Hepatocyte (in vitro differentiated cells): ENCODE measurements around the gene GARIN5B. TPM values are rescaled to one million over a fixed set of nuclear protein-coding genes. Genes with fewer than 3 reads are reported as not detected.

Experiments used
- DNase-seq: peaks from one replicate; pipeline ENCODE4 v3.0.0-alpha.2; 2016; ENCODE audit warnings: low spot score
- H2AFZ ChIP-seq: fragments of 200-600 bp; sonication (generic); 2 replicates; pipeline ENCODE4 v1.6.0; 2016; ENCODE audit warnings: antibody characterized with exemption, mild to moderate bottlenecking
- H3K27ac ChIP-seq: fragments of 200-600 bp; sonication (generic); 2 replicates; pipeline ENCODE4 v1.5.1; 2016; ENCODE audit warnings: mild to moderate bottlenecking
- H3K27me3 ChIP-seq: fragments of 200-600 bp; sonication (generic); 2 replicates; pipeline ENCODE4 v1.6.1; 2016
- H3K36me3 ChIP-seq: fragments of 200-600 bp; sonication (generic); replicated peaks from 2 replicates; pipeline ENCODE4 v1.5.1; 2016; ENCODE audit warnings: low read depth; ENCODE audit not compliant: insufficient read depth
- H3K4me1 ChIP-seq: fragments of 200-600 bp; sonication (generic); 2 replicates; pipeline ENCODE4 v1.5.1; 2016; ENCODE audit warnings: mild to moderate bottlenecking, moderate library complexity; ENCODE audit not compliant: insufficient read depth
- H3K4me2 ChIP-seq: fragments of 200-600 bp; sonication (generic); 2 replicates; pipeline ENCODE4 v1.6.0; 2016
- H3K4me3 ChIP-seq: fragments of 200-600 bp; sonication (generic); 2 replicates; pipeline ENCODE4 v1.5.1; 2016; ENCODE audit warnings: mild to moderate bottlenecking
- H3K79me2 ChIP-seq: fragments of 200-600 bp; sonication (generic); 2 replicates; pipeline ENCODE4 v1.6.0; 2017; ENCODE audit warnings: mild to moderate bottlenecking
- H3K9me2 ChIP-seq: fragments of 200-600 bp; sonication (generic); replicated peaks from 2 replicates; pipeline ENCODE4 v1.6.0; 2017; ENCODE audit warnings: mild to moderate bottlenecking; ENCODE audit not compliant: insufficient read depth
- H3K9me3 ChIP-seq: fragments of 200-600 bp; sonication (generic); 2 replicates; pipeline ENCODE4 v1.5.1; 2016; ENCODE audit warnings: low read depth, mild to moderate bottlenecking
- H4K20me1 ChIP-seq: fragments of 200-600 bp; sonication (generic); 2 replicates; pipeline ENCODE4 v1.6.0; 2016; ENCODE audit warnings: mild to moderate bottlenecking; ENCODE audit not compliant: insufficient read depth, poor library complexity, severe bottlenecking
- EZH2 ChIP-seq: fragments of 200-600 bp; sonication (generic); IDR thresholded peaks from 2 replicates; pipeline ENCODE4 v1.6.1; 2016; ENCODE audit warnings: antibody characterized with exemption, mild to moderate bottlenecking, borderline replicate concordance
- EZH2phosphoT487 ChIP-seq: fragments of 200-600 bp; sonication (generic); IDR thresholded peaks from one replicate; pipeline ENCODE4 v1.6.1; 2018; ENCODE audit warnings: antibody characterized with exemption, mild to moderate bottlenecking, low read depth, moderate library complexity; ENCODE audit not compliant: unreplicated experiment, severe bottlenecking
- WGBS: methylation state at CpG from one replicate; pipeline ENCODE4 v1.1.6; 2016; ENCODE audit warnings: low lambda C conversion rate; ENCODE audit errors: missing lambda C conversion rate; 5-methylcytosine and 5-hydroxymethylcytosine counted together
- polyA plus RNA-seq: library from polyadenylated mRNA; unstranded; fragments of >200 nt; fragmentation: Nextera tagmentation; extraction: Ambion mirVana; gene quantifications from 2 replicates; pipeline ENCODE4 v1.2.1, GENCODE V29; 2016
- total RNA-seq: library from RNA; depleted of rRNA; stranded (reverse); fragments of >200 nt; gene quantifications from 2 replicates; pipeline ENCODE4 v1.2.3, GENCODE V29; 2014
- TF ChIP-seq, protein P1 (sequence below): fragments of 200-600 bp; sonication (generic); IDR thresholded peaks from 2 replicates; pipeline ENCODE4 v1.5.1; 2016; ENCODE audit warnings: antibody characterized with exemption, mild to moderate bottlenecking; ENCODE audit not compliant: poor library complexity

GARIN5B gene
- total and polyA plus RNA-seq, 2 experiments from 2014 or later = 0.18 TPM; not detected in 1

DNA sequence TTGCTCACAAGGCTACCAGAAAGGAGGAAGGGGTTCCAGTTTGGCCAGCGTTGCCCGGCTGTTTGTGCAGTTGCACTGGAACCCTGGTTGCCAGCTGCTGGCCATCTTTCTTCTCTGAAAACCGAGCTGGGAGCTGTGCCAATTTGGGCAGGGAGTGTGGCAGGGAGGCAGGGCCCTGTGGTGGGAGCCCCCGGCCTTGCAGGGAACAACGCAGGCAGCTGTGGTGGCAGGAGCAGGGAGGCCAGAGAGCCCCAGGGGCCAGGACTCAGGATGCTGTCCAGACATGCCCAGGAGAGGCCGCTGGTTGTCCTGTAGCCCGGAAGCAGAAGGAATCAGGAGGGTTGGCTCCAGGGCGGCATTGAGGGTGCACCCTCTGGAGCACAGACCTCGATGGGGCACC lies 18.6 kb downstream of the GARIN5B start:
- Histone ChIP-seq H3K27me3 (no peaks in the 10 kb centered on the region), H2AFZ (no peak overlapping the region), H3K4me3 (no peak overlapping the region), H3K9me2 (no peaks in the 10 kb centered on the region), H4K20me1 (peaks cover 5% of the 10 kb centered on the region), H3K27ac (no peak overlapping the region), H3K4me1 (no peaks in the 10 kb centered on the region), H3K9me3 (no peaks in the 10 kb centered on the region), H3K79me2 (peaks cover 16% of the 10 kb centered on the region), H3K4me2 (no peak overlapping the region), H3K36me3 (no peaks in the 10 kb centered on the region)
- TF ChIP-seq, protein P1, sequence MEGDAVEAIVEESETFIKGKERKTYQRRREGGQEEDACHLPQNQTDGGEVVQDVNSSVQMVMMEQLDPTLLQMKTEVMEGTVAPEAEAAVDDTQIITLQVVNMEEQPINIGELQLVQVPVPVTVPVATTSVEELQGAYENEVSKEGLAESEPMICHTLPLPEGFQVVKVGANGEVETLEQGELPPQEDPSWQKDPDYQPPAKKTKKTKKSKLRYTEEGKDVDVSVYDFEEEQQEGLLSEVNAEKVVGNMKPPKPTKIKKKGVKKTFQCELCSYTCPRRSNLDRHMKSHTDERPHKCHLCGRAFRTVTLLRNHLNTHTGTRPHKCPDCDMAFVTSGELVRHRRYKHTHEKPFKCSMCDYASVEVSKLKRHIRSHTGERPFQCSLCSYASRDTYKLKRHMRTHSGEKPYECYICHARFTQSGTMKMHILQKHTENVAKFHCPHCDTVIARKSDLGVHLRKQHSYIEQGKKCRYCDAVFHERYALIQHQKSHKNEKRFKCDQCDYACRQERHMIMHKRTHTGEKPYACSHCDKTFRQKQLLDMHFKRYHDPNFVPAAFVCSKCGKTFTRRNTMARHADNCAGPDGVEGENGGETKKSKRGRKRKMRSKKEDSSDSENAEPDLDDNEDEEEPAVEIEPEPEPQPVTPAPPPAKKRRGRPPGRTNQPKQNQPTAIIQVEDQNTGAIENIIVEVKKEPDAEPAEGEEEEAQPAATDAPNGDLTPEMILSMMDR = no peak
- DNase-seq = no peak
- 88% methylated on average over 9 of the region's 9 CpGs for WGBS

DNA sequence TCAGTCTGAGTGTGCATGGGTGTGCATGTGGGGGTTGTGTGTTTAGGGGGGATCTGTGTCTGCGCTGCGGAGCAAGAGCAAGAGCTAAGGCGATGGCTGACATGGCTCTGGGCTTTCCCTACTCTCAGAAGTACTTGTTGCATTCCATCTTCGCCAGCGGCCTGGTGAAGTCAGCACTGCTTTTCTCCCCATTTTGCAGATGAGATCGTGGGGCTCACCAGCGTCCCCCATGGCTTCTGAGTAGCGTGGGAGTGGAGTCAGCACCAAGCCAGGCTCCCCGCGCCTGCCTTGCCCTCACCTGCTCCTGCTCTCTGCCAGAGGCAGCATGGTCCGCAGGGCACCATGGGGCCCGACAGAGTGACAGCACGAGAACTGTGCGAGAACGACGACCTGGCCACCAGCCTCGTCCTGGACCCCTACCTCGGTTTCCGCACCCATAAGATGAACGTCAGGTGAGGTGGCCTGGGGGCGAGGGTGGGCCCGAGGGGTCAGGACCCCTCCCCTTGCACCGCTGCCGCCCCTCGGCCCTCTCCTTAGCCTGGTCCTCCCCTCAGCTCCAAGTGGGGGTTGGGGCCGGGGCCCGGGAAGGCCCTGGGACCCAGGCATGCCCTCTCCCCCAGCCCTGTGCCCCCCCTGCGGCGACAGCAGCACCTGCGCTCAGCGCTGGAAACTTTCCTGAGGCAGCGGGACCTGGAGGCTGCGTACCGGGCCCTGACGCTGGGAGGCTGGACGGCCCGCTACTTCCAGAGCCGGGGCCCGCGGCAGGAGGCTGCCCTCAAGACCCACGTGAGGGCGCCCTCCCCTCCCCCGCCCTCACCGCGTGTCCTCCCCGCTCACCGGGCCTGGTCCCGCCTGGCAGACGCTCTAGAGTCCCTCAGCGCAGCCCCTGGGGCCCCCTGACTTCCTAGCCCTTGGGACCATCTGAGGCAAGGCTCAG lies 21.2 kb downstream of the GARIN5B start:
- H4K20me1 ChIP-seq = peaks cover 5% of the 10 kb centered on the region
- no peak overlapping the region for H3K27ac ChIP-seq
- DNase-seq = no peak
- H3K9me2 ChIP-seq = no peaks in the 10 kb centered on the region
- WGBS = 90% methylated on average over 29 of the region's 50 CpGs
- H3K4me3 ChIP-seq = no peak overlapping the region
- TF ChIP-seq, protein P1 = no peak
- TF ChIP-seq EZH2phosphoT487 (no peak), EZH2 (no peak)
- no peaks in the 10 kb centered on the region for H3K27me3 ChIP-seq
- peaks cover 16% of the 10 kb centered on the region for H3K79me2 ChIP-seq
- H3K4me1 ChIP-seq = no peaks in the 10 kb centered on the region
- peak overlapping the region; percentile 94 for H3K4me2 ChIP-seq
- no peak overlapping the region for H2AFZ ChIP-seq
- H3K9me3 ChIP-seq = no peaks in the 10 kb centered on the region
- no peaks in the 10 kb centered on the region for H3K36me3 ChIP-seq

DNA sequence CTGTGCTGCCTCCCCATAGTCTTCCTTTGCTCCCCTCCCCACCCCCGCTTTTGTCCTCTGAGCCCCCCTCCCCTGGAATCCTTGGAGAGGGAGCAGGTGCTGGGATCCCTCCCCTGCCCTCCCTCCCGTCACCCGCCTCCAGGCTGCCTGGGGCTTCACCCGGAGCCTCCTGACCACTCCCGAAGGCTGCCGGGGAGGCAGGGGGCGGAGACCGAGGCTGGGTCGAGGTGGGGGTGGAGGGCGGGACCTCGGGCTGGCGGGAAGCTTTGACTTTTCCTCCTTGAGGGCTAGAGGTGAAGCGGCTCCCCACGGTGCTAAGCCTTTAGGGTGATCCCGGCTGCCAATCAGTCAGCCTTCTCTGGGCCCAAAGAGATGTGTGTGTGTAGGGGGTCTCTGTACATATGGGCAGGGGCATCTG lies 21.9 kb downstream of the GARIN5B start:
- TF ChIP-seq EZH2 = no peak
- TF ChIP-seq, protein P1 = no peak
- no peaks in the 10 kb centered on the region for H3K4me1 ChIP-seq
- peaks cover 16% of the 10 kb centered on the region for H3K79me2 ChIP-seq
- H3K9me3 ChIP-seq = no peaks in the 10 kb centered on the region
- H4K20me1 ChIP-seq = peaks cover 5% of the 10 kb centered on the region
- WGBS = 2% methylated on average over 12 of the region's 15 CpGs
- peak overlapping the region; percentile 85 for H3K27ac ChIP-seq
- H2AFZ ChIP-seq = no peak overlapping the region
- no peaks in the 10 kb centered on the region for H3K9me2 ChIP-seq
- peak; percentile 91 for DNase-seq
- H3K27me3 ChIP-seq = no peaks in the 10 kb centered on the region
- H3K4me2 ChIP-seq = peak overlapping the region; percentile 94
- H3K36me3 ChIP-seq = no peaks in the 10 kb centered on the region
- peak overlapping the region; percentile 66 for H3K4me3 ChIP-seq
